HepG2 (cell line): ENCODE results near the gene PODXL. TPM values are rescaled to one million over a fixed set of nuclear protein-coding genes. Genes with fewer than 3 reads are reported as not detected.

Experiments
- ATAC-seq: fragments of 200-7000 bp; cut with Tn5 transposase; 3 replicates; pipeline ENCODE4 v1.9.1; 2020; ENCODE audit warnings: mild to moderate bottlenecking, moderate library complexity
- BruUV-seq: library from RNA; stranded (reverse); fragments of 400-500 nt; replicated peaks from 2 replicates; lab custom pipeline; 2021; lab: Mats Ljungman, UMichigan
- CTCF ChIA-PET: fragments of 300-600 bp; formaldehyde crosslinking; extraction: SDS; loops from one replicate; lab custom pipeline; 2021; ENCODE audit warnings: low total read pairs, inconsistent platforms, low intra/inter-chr PET ratio; lab: Yijun Ruan, JAX
- POLR2A ChIA-PET: fragments of 350-600 bp; sonication (Branson Sonifier 250); formaldehyde crosslinking; loops from one replicate; lab custom pipeline; 2020; ENCODE audit warnings: antibody characterized with exemption, inconsistent platforms; lab: Yijun Ruan, JAX
- DNase-seq: peaks from one replicate; pipeline ENCODE4 v3.0.0-alpha.2; 2015; ENCODE audit warnings: low spot score
- FAIRE-seq: peaks from 3 replicates; lab custom pipeline; 2011; peaks lifted over from hg19 to GRCh38; lab: Jason Lieb, UNC
- H2AFZ ChIP-seq: one replicate; pipeline ENCODE4 v1.6.1; 2011; ENCODE audit warnings: low read length, inconsistent platforms
- H3K27ac ChIP-seq: fragments of 300-600 bp; 3 replicates; pipeline ENCODE4 v1.8.0; 2011; ENCODE audit warnings: mixed run types, mild to moderate bottlenecking, mixed read lengths, low read length, inconsistent platforms; ENCODE audit not compliant: insufficient read depth; ENCODE audit errors: extremely low read length
- H3K27me3 ChIP-seq, 2 experiments: fragments of 200-600 bp in 1 of 2; 2 replicates in 1 of 2; 3 replicates in 1 of 2; pipeline versions ENCODE4 v1.6.0 to v1.8.0; 2011; ENCODE audit warnings: low read length in 2 of 2, mild to moderate bottlenecking in 2 of 2, moderate library complexity in 2 of 2, inconsistent platforms in 1 of 2; ENCODE audit not compliant: insufficient read depth in 2 of 2, control insufficient read depth in 1 of 2
- H3K36me3 ChIP-seq, 2 experiments: fragments of 200-600 bp in 1 of 2; replicated peaks in 1 of 2; 2 replicates in 1 of 2; 3 replicates in 1 of 2; pipeline versions ENCODE4 v1.5.1 to v1.8.0; 2011; ENCODE audit warnings: low read length in 2 of 2, inconsistent platforms in 1 of 2; ENCODE audit not compliant: insufficient read depth in 2 of 2, control insufficient read depth in 1 of 2
- H3K4me1 ChIP-seq: 2 replicates; pipeline ENCODE4 v1.5.1; 2012; ENCODE audit warnings: low read length, inconsistent platforms; ENCODE audit not compliant: insufficient read depth
- H3K4me2 ChIP-seq: 2 replicates; pipeline ENCODE4 v1.6.0; 2011; ENCODE audit warnings: low read depth, low read length, inconsistent platforms
- H3K4me3 ChIP-seq, 3 experiments: fragments of 200-600 bp in 1 of 3; sonication (generic), shearing (Covaris generic) in 1 of 3; replicated peaks in 1 of 3; 2 replicates each; pipeline ENCODE4 v1.5.1; 2011 to 2016; ENCODE audit warnings: low read length in 3 of 3, inconsistent platforms in 2 of 3, low read depth in 2 of 3, mild to moderate bottlenecking in 2 of 3, control low read depth in 1 of 3, mixed read lengths in 1 of 3; ENCODE audit not compliant: insufficient read depth in 1 of 3
- H3K79me2 ChIP-seq: one replicate; pipeline ENCODE4 v1.6.1; 2011; ENCODE audit warnings: low read length, inconsistent platforms; ENCODE audit not compliant: insufficient read depth
- H3K9ac ChIP-seq: 2 replicates; pipeline ENCODE4 v1.6.0; 2011; ENCODE audit warnings: mild to moderate bottlenecking, low read depth, low read length, inconsistent platforms; ENCODE audit not compliant: insufficient read depth
- H3K9me3 ChIP-seq: 2 replicates; pipeline ENCODE4 v1.5.1; 2012; ENCODE audit warnings: mild to moderate bottlenecking, low read length
- H4K20me1 ChIP-seq: 2 replicates; pipeline ENCODE4 v1.6.0; 2011; ENCODE audit warnings: inconsistent platforms, mild to moderate bottlenecking, low read length, moderate library complexity; ENCODE audit not compliant: insufficient read depth
- EHMT2 ChIP-seq: fragments of 200-600 bp; sonication (generic); IDR thresholded peaks from 2 replicates; pipeline ENCODE4 v1.7.0; 2017; ENCODE audit warnings: antibody characterized with exemption, low read depth, low read length, borderline replicate concordance
- ETV6 ChIP-seq: sonication (generic); formaldehyde crosslinking; conservative IDR thresholded peaks from 2 replicates; pipeline ENCODE4 v1.4.0; 2020; ENCODE audit warnings: missing genetic modification reagents
- HDAC1 ChIP-seq: sonication (generic); formaldehyde crosslinking; IDR thresholded peaks from 2 replicates; pipeline ENCODE4 v1.5.1; 2020; ENCODE audit warnings: mild to moderate bottlenecking, missing genetic modification reagents
- MAFF ChIP-seq: IDR thresholded peaks from 2 replicates; pipeline ENCODE4 v1.6.1; 2011; ENCODE audit warnings: low read depth, low read length, improper control_type of control experiment
- PCBP1 ChIP-seq: fragments of 200-400 bp; formaldehyde crosslinking; IDR thresholded peaks from 2 replicates; pipeline ENCODE4 v1.6.1; 2017; ENCODE audit warnings: mild to moderate bottlenecking, low read depth, low read length, borderline replicate concordance
- RXRB ChIP-seq: IDR thresholded peaks from 2 replicates; pipeline ENCODE4 v1.6.1; 2016; ENCODE audit warnings: borderline replicate concordance, missing genetic modification reagents, missing compliant biosample characterization
- SSRP1 ChIP-seq: IDR thresholded peaks from 2 replicates; pipeline ENCODE4 v1.6.1; 2016; ENCODE audit warnings: control low read depth
- THAP11 ChIP-seq: IDR thresholded peaks from 2 replicates; pipeline ENCODE4 v1.6.1; 2016; ENCODE audit warnings: missing biosample characterization, missing genetic modification reagents
- ZFP62 ChIP-seq: sonication (generic); formaldehyde crosslinking; IDR thresholded peaks from 2 replicates; pipeline ENCODE4 v1.4.0; 2020; ENCODE audit warnings: missing genetic modification reagents
- ZFP82 ChIP-seq: sonication (generic); formaldehyde crosslinking; IDR thresholded peaks from 2 replicates; pipeline ENCODE4 v1.5.1; 2020; ENCODE audit warnings: mild to moderate bottlenecking, missing genetic modification reagents, borderline replicate concordance
- ZGPAT ChIP-seq: IDR thresholded peaks from 2 replicates; pipeline ENCODE4 v1.6.1; 2016; ENCODE audit warnings: mild to moderate bottlenecking
- ZNF546 ChIP-seq: sonication (generic); formaldehyde crosslinking; conservative IDR thresholded peaks from 2 replicates; pipeline ENCODE4 v1.8.1; 2023; ENCODE audit warnings: mild to moderate bottlenecking, missing genetic modification reagents
- ZNF569 ChIP-seq: sonication (generic); formaldehyde crosslinking; IDR thresholded peaks from 2 replicates; pipeline ENCODE4 v1.5.0; 2020; ENCODE audit warnings: mild to moderate bottlenecking, missing genetic modification reagents, moderate library complexity, borderline replicate concordance
- ZNF792 ChIP-seq: IDR thresholded peaks from 2 replicates; pipeline ENCODE4 v1.6.1; 2016
- WGBS: methylation state at CpG from one replicate; pipeline ENCODE4 v1.1.6; 2017; ENCODE audit warnings: low lambda C conversion rate; 5-methylcytosine and 5-hydroxymethylcytosine counted together
- in situ Hi-C: cut with HindIII; loops from 2 replicates; pipeline ENCODE4 v1.10.0; 2017; ENCODE audit warnings: low pct_unique_long_range_greater_than_20kb; ENCODE audit not compliant: extremely low pct_ligation_motif_present
- intact Hi-C: fragments of 100-400 bp; cut with micrococcal nuclease; formaldehyde crosslinking; loops from one replicate; pipeline ENCODE4 v1.10.0; 2022; ENCODE audit not compliant: unreplicated experiment
- polyA plus RNA-seq, 8 experiments: library from polyadenylated mRNA; depleted of rRNA in 3 of 8; stranded (reverse) in 7 of 8; unstranded in 1 of 8; fragments of >200 nt; fragmentation: Illumina TruSeq in 4 of 8; extraction: Trizol in 4 of 8; gene quantifications; 2 replicates each; pipeline versions ENCODE4 v1.2.1 to v1.2.3, GENCODE V29; 2011 to 2016; ENCODE audit warnings: low read depth in 4 of 8, missing spikeins in 1 of 8, mixed read lengths in 1 of 8; ENCODE audit not compliant: insufficient read depth in 1 of 8
- total RNA-seq, 5 experiments: library from RNA; depleted of rRNA; stranded (reverse); fragments of >200 nt; fragmentation: Illumina TruSeq; extraction: Trizol; gene quantifications; 2 replicates each; pipeline ENCODE4 v1.2.3, GENCODE V29; 2016; ENCODE audit warnings: low read depth in 1 of 5
- TF ChIP-seq, protein P1 (sequence below): sonication (generic); formaldehyde crosslinking; IDR thresholded peaks from 2 replicates; pipeline ENCODE4 v1.4.0; 2020; ENCODE audit warnings: missing genetic modification reagents, low read depth, mild to moderate bottlenecking, borderline replicate concordance
- TF ChIP-seq, protein P2 (sequence below): sonication (generic); formaldehyde crosslinking; IDR thresholded peaks from 2 replicates; pipeline ENCODE4 v1.4.0; 2020; ENCODE audit warnings: missing genetic modification reagents
- TF ChIP-seq, protein P3 (sequence below): IDR thresholded peaks from 2 replicates; pipeline ENCODE4 v1.4.0; 2020; ENCODE audit warnings: mild to moderate bottlenecking, missing genetic modification reagents

PODXL gene
- total and polyA plus RNA-seq, 2 of the 13 experiments (the other 11 are each of a cell fraction or from before 2014, with no cell fraction given): 0.22 to 0.54 TPM

GRCh38 chr7:131513245-131514061 is 43.0 kb downstream of the PODXL start:
- WGBS: 34% methylated on average over 9 of the region's 11 CpGs
- no peak overlapping the region for H3K9ac ChIP-seq
- peak overlapping the region in 1 of 3 experiments; percentile 12; a peak in 2 of 6 replicates for H3K4me3 ChIP-seq
- H3K27me3 ChIP-seq: peaks cover 0 to 3% of the 10 kb centered on the region in 2 experiments; a peak in 1 of 5 replicates
- H3K27ac ChIP-seq: no peak overlapping the region
- intact Hi-C loops (no loop called here), in situ Hi-C loops (no loop called here)
- FAIRE-seq: peak; percentile 72
- H3K9me3 ChIP-seq: no peaks in the 10 kb centered on the region
- peaks cover 6% of the 10 kb centered on the region; the same call in 1 of the 2 replicates for H3K4me1 ChIP-seq
- no peaks in the 10 kb centered on the region for H3K79me2 ChIP-seq
- H3K4me2 ChIP-seq: peak overlapping the region; percentile 79
- BruUV-seq: no TSS peak
- ChIA-PET CTCF (no interaction called here), POLR2A (no interaction called here)
- no peaks in the 10 kb centered on the region for H3K36me3 ChIP-seq
- no peaks in the 10 kb centered on the region for H4K20me1 ChIP-seq
- peak; percentile 76 for DNase-seq
- peak; percentile 97 for ATAC-seq
- no peak overlapping the region for H2AFZ ChIP-seq
- TF ChIP-seq EHMT2: no peak
- no peak for TF ChIP-seq THAP11 (CRISPR knock-in tag)
- TF ChIP-seq ETV6 (CRISPR knock-in tag): no peak
- no peak for TF ChIP-seq PCBP1
- TF ChIP-seq, protein P1, sequence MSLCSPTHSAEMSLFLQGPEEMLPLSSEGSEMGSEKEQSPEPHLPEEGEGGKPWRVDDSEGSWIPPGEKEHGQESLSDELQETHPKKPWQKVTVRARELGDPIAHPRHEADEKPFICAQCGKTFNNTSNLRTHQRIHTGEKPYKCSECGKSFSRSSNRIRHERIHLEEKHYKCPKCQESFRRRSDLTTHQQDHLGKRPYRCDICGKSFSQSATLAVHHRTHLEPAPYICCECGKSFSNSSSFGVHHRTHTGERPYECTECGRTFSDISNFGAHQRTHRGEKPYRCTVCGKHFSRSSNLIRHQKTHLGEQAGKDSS (CRISPR knock-in tag): peak; percentile 65; the same call in 1 of the 2 replicates
- TF ChIP-seq HDAC1: no peak
- no peak for TF ChIP-seq ZNF792
- peak; percentile 56; the same call in 1 of the 2 replicates for TF ChIP-seq ZGPAT (CRISPR knock-in tag)
- TF ChIP-seq ZNF546 (CRISPR knock-in tag): no peak
- peak; percentile 29; the same call in 1 of the 2 replicates for TF ChIP-seq RXRB (CRISPR knock-in tag)
- TF ChIP-seq ZFP62 (CRISPR knock-in tag): no peak
- TF ChIP-seq, protein P2, sequence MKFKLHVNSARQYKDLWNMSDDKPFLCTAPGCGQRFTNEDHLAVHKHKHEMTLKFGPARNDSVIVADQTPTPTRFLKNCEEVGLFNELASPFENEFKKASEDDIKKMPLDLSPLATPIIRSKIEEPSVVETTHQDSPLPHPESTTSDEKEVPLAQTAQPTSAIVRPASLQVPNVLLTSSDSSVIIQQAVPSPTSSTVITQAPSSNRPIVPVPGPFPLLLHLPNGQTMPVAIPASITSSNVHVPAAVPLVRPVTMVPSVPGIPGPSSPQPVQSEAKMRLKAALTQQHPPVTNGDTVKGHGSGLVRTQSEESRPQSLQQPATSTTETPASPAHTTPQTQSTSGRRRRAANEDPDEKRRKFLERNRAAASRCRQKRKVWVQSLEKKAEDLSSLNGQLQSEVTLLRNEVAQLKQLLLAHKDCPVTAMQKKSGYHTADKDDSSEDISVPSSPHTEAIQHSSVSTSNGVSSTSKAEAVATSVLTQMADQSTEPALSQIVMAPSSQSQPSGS (CRISPR knock-in tag): peak; percentile 98
- TF ChIP-seq MAFF: no peak
- no peak for TF ChIP-seq ZNF569
- no peak for TF ChIP-seq ZFP82 (CRISPR knock-in tag)
- no peak for TF ChIP-seq SSRP1 (CRISPR knock-in tag)
- TF ChIP-seq, protein P3, sequence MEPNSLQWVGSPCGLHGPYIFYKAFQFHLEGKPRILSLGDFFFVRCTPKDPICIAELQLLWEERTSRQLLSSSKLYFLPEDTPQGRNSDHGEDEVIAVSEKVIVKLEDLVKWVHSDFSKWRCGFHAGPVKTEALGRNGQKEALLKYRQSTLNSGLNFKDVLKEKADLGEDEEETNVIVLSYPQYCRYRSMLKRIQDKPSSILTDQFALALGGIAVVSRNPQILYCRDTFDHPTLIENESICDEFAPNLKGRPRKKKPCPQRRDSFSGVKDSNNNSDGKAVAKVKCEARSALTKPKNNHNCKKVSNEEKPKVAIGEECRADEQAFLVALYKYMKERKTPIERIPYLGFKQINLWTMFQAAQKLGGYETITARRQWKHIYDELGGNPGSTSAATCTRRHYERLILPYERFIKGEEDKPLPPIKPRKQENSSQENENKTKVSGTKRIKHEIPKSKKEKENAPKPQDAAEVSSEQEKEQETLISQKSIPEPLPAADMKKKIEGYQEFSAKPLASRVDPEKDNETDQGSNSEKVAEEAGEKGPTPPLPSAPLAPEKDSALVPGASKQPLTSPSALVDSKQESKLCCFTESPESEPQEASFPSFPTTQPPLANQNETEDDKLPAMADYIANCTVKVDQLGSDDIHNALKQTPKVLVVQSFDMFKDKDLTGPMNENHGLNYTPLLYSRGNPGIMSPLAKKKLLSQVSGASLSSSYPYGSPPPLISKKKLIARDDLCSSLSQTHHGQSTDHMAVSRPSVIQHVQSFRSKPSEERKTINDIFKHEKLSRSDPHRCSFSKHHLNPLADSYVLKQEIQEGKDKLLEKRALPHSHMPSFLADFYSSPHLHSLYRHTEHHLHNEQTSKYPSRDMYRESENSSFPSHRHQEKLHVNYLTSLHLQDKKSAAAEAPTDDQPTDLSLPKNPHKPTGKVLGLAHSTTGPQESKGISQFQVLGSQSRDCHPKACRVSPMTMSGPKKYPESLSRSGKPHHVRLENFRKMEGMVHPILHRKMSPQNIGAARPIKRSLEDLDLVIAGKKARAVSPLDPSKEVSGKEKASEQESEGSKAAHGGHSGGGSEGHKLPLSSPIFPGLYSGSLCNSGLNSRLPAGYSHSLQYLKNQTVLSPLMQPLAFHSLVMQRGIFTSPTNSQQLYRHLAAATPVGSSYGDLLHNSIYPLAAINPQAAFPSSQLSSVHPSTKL (CRISPR knock-in tag): peak; percentile 36; the same call in 1 of the 2 replicates
